Suprapubic skin (tissue), 4 donors: ENCODE measurements around the gene SIPA1L3. TPM values are rescaled to one million over a fixed set of nuclear protein-coding genes. Genes with fewer than 3 reads are reported as not detected.

Experiments
- DNase-seq, 2 donors: peaks; one replicate each; pipeline ENCODE4 v3.0.0-alpha.2; 2019; ENCODE audit warnings: low spot score in 2 of 2
- H3K27ac ChIP-seq: fragments of 200-600 bp; sonication (generic); one replicate; pipeline ENCODE4 v1.5.1; 2019
- H3K27me3 ChIP-seq: fragments of 200-600 bp; sonication (generic); one replicate; pipeline ENCODE4 v1.5.1; 2019
- H3K36me3 ChIP-seq: fragments of 200-600 bp; sonication (generic); one replicate; pipeline ENCODE4 v1.5.1; 2019
- H3K4me1 ChIP-seq: fragments of 200-600 bp; sonication (generic); one replicate; pipeline ENCODE4 v1.5.1; 2019
- H3K4me3 ChIP-seq: fragments of 200-600 bp; sonication (generic); one replicate; pipeline ENCODE4 v1.5.1; 2019; ENCODE audit warnings: mild to moderate bottlenecking
- H3K9me3 ChIP-seq: fragments of 200-600 bp; sonication (generic); one replicate; pipeline ENCODE4 v1.5.1; 2019
- CTCF ChIP-seq, 2 donors: fragments of 200-600 bp in 1 of 2; fragments of 450-650 bp in 1 of 2; sonication (generic) in 1 of 2; IDR thresholded peaks; one replicate each; pipeline ENCODE4 v1.5.1; 2016 to 2019; ENCODE audit warnings: antibody characterized with exemption in 2 of 2, mild to moderate bottlenecking in 1 of 2, moderate library complexity in 1 of 2
- EP300 ChIP-seq: sonication (generic); formaldehyde crosslinking; IDR thresholded peaks from one replicate; pipeline ENCODE4 v1.6.1; 2017; ENCODE audit warnings: antibody characterized with exemption
- POLR2A ChIP-seq, 2 donors: fragments of 450-650 bp; IDR thresholded peaks; one replicate each; pipeline ENCODE4 v1.6.1; 2017; ENCODE audit warnings: antibody characterized with exemption in 2 of 2, mild to moderate bottlenecking in 2 of 2, moderate library complexity in 2 of 2
- POLR2AphosphoS5 ChIP-seq, 3 donors: sonication (generic); formaldehyde crosslinking; IDR thresholded peaks; one replicate each; pipeline ENCODE4 v1.6.1; 2017; ENCODE audit warnings: antibody characterized with exemption in 3 of 3
- WGBS: methylation state at CpG from one replicate; pipeline ENCODE4 v1.1.5; 2018; 5-methylcytosine and 5-hydroxymethylcytosine counted together
- total RNA-seq, 4 donors: library from RNA; depleted of rRNA; stranded (reverse); fragments of >200 nt; gene quantifications; one replicate each; pipeline ENCODE4 v1.1.0, GENCODE V29; 2016

Gene SIPA1L3
- total RNA-seq, 4 donors from 2014 or later = 52.6 to 92.1 (median 81.8) TPM

- Histone ChIP-seq H3K4me1 (peaks cover 41% of the 10 kb centered on the region), H3K36me3 (no peaks in the 10 kb centered on the region), H3K27me3 (no peaks in the 10 kb centered on the region), H3K27ac (peak overlapping the region; percentile 74), H3K9me3 (no peaks in the 10 kb centered on the region), H3K4me3 (peak overlapping the region; percentile 30)
- 28% methylated on average over 28 of the region's 30 CpGs for WGBS
- peak in 1 of 3 donors; percentile 14 for TF ChIP-seq POLR2AphosphoS5 (IDR thresholded peaks at IDR 0.05)
- no peak for TF ChIP-seq CTCF (IDR thresholded peaks at IDR 0.05)
- DNase-seq = peak; percentile 79 to 89
Measured at GRCh38 chr19:37931881-37932655, 25.1 kb downstream of the SIPA1L3 start.

GRCh38 chr19:37932985-37933936, 26.3 kb downstream of the SIPA1L3 start:
- no peak for TF ChIP-seq CTCF (IDR thresholded peaks at IDR 0.05)
- no peak for TF ChIP-seq EP300
- TF ChIP-seq POLR2A (IDR thresholded peaks at IDR 0.05) = no peak
- TF ChIP-seq POLR2AphosphoS5 (IDR thresholded peaks at IDR 0.05) = no peak
- 52% methylated on average over 12 of the region's 12 CpGs for WGBS
- no peak for DNase-seq
- peak overlapping the region; percentile 74 for H3K27ac ChIP-seq
- H3K27me3 ChIP-seq = no peaks in the 10 kb centered on the region
- H3K9me3 ChIP-seq = no peaks in the 10 kb centered on the region
- H3K4me3 ChIP-seq = peak overlapping the region; percentile 30
- no peaks in the 10 kb centered on the region for H3K36me3 ChIP-seq
- peaks cover 41% of the 10 kb centered on the region for H3K4me1 ChIP-seq

- Histone ChIP-seq H3K27me3 (no peaks in the 10 kb centered on the region), H3K9me3 (no peaks in the 10 kb centered on the region), H3K4me3 (no peak overlapping the region), H3K4me1 (peaks cover 38% of the 10 kb centered on the region), H3K27ac (peak overlapping the region; percentile 74), H3K36me3 (no peaks in the 10 kb centered on the region)
- 50% methylated on average over 5 of the region's 9 CpGs for WGBS
- TF ChIP-seq POLR2A (IDR thresholded peaks at IDR 0.05) = no peak
- no peak for TF ChIP-seq EP300
- TF ChIP-seq POLR2AphosphoS5 (IDR thresholded peaks at IDR 0.05) = no peak
- no peak for TF ChIP-seq CTCF (IDR thresholded peaks at IDR 0.05)
- no peak for DNase-seq
Measured at GRCh38 chr19:37933937-37934358, 26.9 kb downstream of the SIPA1L3 start.

GRCh38 chr19:37935341-37935740, 28.3 kb downstream of the SIPA1L3 start:
- Histone ChIP-seq H3K9me3 (no peaks in the 10 kb centered on the region), H3K4me1 (peaks cover 38% of the 10 kb centered on the region), H3K36me3 (no peaks in the 10 kb centered on the region), H3K27ac (no peak overlapping the region), H3K27me3 (no peaks in the 10 kb centered on the region), H3K4me3 (no peak overlapping the region)
- DNase-seq = no peak
- no peak for TF ChIP-seq POLR2AphosphoS5 (IDR thresholded peaks at IDR 0.05)
- TF ChIP-seq EP300 = no peak
- no peak for TF ChIP-seq POLR2A (IDR thresholded peaks at IDR 0.05)
- TF ChIP-seq CTCF (IDR thresholded peaks at IDR 0.05) = no peak
- WGBS = 95% methylated on average over 1 of the region's 1 CpG

GRCh38 chr19:37936166-37936565, 29.2 kb downstream of the SIPA1L3 start:
- no peak overlapping the region for H3K27ac ChIP-seq
- 100% methylated on average over 2 of the region's 2 CpGs for WGBS
- H3K4me1 ChIP-seq = peaks cover 33% of the 10 kb centered on the region
- no peaks in the 10 kb centered on the region for H3K36me3 ChIP-seq
- no peak overlapping the region for H3K4me3 ChIP-seq
- no peak for DNase-seq
- H3K27me3 ChIP-seq = no peaks in the 10 kb centered on the region
- TF ChIP-seq CTCF (IDR thresholded peaks at IDR 0.05) (no peak), EP300 (no peak), POLR2A (IDR thresholded peaks at IDR 0.05) (no peak), POLR2AphosphoS5 (IDR thresholded peaks at IDR 0.05) (no peak)
- H3K9me3 ChIP-seq = no peaks in the 10 kb centered on the region
